Testis (tissue), 3 donors: ENCODE data around the gene EXOC3L4. TPM values are rescaled to one million over a fixed set of nuclear protein-coding genes. Genes with fewer than 3 reads are reported as not detected.

Experiments used
- DNase-seq: peaks from one replicate; pipeline ENCODE4 v3.0.0-alpha.2; 2019
- H3K27ac ChIP-seq, 2 donors: fragments of 200-600 bp; sonication (generic); one replicate each; pipeline ENCODE4 v1.5.1; 2019
- H3K27me3 ChIP-seq: fragments of 200-600 bp; sonication (generic); one replicate; pipeline ENCODE4 v1.5.1; 2019
- H3K36me3 ChIP-seq: fragments of 200-600 bp; sonication (generic); one replicate; pipeline ENCODE4 v1.5.1; 2017; ENCODE audit warnings: low read depth; ENCODE audit errors: missing control alignments
- H3K4me1 ChIP-seq: fragments of 200-600 bp; sonication (generic); one replicate; pipeline ENCODE4 v1.5.1; 2019
- H3K4me3 ChIP-seq, 2 donors: fragments of 200-600 bp; sonication (generic); one replicate each; pipeline ENCODE4 v1.5.1; 2017 to 2019
- H3K9me3 ChIP-seq: fragments of 200-600 bp; sonication (generic); one replicate; pipeline ENCODE4 v1.5.1; 2017
- POLR2A ChIP-seq: fragments of 450-650 bp; IDR thresholded peaks from one replicate; pipeline ENCODE4 v1.6.1; 2017; ENCODE audit warnings: antibody characterized with exemption, mild to moderate bottlenecking, moderate library complexity
- WGBS, 2 donors: methylation state at CpG; one replicate each; pipeline ENCODE4 v1.1.5; 2018; 5-methylcytosine and 5-hydroxymethylcytosine counted together
- intact Hi-C: fragments of 100-400 bp; cut with DNase I; formaldehyde crosslinking; loops from one replicate; pipeline ENCODE4 v1.15.1; 2023; ENCODE audit warnings: low total_unique reads
- polyA plus RNA-seq: library from polyadenylated mRNA; stranded (reverse); fragments of 350-450 nt; fragmentation: Illumina TruSeq; extraction: RNeasy Lipid Tissue Mini Kit (QIAGEN cat#74804); gene quantifications from one replicate; pipeline ENCODE4 v1.2.3, GENCODE V29; 2014; ENCODE audit warnings: low read depth, low replicate concordance; ENCODE audit not compliant: insufficient read depth
- total RNA-seq, 2 donors: library from RNA; depleted of rRNA; stranded (reverse); fragments of >200 nt; gene quantifications; one replicate each; pipeline ENCODE4 v1.2.3, GENCODE V29; 2016
- TF ChIP-seq, protein P1 (sequence below), 3 experiments: fragments of 450-650 bp in 2 of 3; fragments of 200-600 bp in 1 of 3; sonication (generic) in 1 of 3; IDR thresholded peaks; one replicate each; pipeline ENCODE4 v1.5.1; 2016 to 2019; ENCODE audit warnings: antibody characterized with exemption in 3 of 3, mild to moderate bottlenecking in 2 of 3, moderate library complexity in 1 of 3

EXOC3L4 gene
- total and polyA plus RNA-seq, 3 donors from 2014 or later = 1.0 to 2.4 (median 2.4) TPM

DNA sequence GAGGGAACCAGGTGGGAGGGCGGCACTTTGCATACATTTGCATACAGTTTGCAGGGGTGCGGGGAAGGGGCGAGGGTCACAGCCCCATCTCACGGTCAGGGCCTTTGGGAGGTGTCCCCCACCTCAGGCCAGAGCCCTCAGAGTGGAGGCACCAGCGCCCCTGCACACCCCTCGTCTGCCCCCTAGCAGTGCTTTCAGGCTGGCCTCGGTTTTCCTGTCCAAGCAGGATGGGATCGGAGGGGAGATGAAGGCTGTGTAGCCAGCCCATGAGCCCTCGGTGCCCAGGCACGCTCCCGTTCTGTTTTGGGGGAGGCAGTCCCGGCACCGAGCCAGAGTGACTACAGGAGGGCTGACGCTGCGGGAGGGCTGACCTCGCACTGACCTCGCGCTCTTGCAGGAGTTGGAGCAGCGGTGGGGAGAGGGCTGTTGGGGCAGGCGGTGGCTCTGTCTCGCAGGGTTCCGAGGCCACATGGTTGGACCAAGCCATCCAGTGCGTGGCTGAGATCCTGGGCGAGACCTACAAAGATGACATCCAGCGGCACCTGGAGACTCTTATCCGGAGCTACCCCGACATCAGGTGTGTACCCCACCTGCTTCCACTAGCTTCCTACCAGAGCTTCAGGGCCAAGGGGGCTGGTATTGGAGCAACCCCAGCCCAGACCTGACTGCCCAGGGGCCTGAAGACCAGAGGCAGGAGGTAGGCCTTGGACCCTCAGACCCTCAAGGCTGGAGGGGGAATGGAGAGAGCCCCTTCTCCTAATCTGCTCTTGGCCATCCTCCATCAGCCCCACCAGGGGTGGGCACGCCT, 13.6 kb downstream of the EXOC3L4 start:
- Histone ChIP-seq H3K4me3 (no peak overlapping the region), H3K27ac (no peak overlapping the region), H3K27me3 (no peaks in the 10 kb centered on the region), H3K9me3 (no peaks in the 10 kb centered on the region), H3K36me3 (no peaks in the 10 kb centered on the region), H3K4me1 (peaks cover 27% of the 10 kb centered on the region)
- TF ChIP-seq POLR2A = no peak
- TF ChIP-seq, protein P1, sequence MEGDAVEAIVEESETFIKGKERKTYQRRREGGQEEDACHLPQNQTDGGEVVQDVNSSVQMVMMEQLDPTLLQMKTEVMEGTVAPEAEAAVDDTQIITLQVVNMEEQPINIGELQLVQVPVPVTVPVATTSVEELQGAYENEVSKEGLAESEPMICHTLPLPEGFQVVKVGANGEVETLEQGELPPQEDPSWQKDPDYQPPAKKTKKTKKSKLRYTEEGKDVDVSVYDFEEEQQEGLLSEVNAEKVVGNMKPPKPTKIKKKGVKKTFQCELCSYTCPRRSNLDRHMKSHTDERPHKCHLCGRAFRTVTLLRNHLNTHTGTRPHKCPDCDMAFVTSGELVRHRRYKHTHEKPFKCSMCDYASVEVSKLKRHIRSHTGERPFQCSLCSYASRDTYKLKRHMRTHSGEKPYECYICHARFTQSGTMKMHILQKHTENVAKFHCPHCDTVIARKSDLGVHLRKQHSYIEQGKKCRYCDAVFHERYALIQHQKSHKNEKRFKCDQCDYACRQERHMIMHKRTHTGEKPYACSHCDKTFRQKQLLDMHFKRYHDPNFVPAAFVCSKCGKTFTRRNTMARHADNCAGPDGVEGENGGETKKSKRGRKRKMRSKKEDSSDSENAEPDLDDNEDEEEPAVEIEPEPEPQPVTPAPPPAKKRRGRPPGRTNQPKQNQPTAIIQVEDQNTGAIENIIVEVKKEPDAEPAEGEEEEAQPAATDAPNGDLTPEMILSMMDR (IDR thresholded peaks at IDR 0.05) = no peak
- DNase-seq = no peak
- 83 to 92% methylated on average over 15 to 28 of the region's 28 CpGs for WGBS, 2 donors
- intact Hi-C loops = loop anchor here (10.0 kb wide), 2 partner anchors 77 to 187 kb away; no protein-coding TSS in a partner anchor

GRCh38 chr14:103108749-103109207, 14.3 kb downstream of the EXOC3L4 start:
- peaks cover 26% of the 10 kb centered on the region for H3K4me1 ChIP-seq

GRCh38 chr14:103109535-103110441, 15.3 kb downstream of the EXOC3L4 start:
- DNase-seq = no peak
- Histone ChIP-seq H3K9me3 (no peaks in the 10 kb centered on the region), H3K27ac (no peak overlapping the region), H3K4me3 (no peak overlapping the region), H3K27me3 (no peaks in the 10 kb centered on the region), H3K4me1 (peaks cover 18% of the 10 kb centered on the region), H3K36me3 (no peaks in the 10 kb centered on the region)
- intact Hi-C loops = loop anchor here (10.0 kb wide), 2 partner anchors 75 to 185 kb away; no protein-coding TSS in a partner anchor
- TF ChIP-seq, protein P1 (IDR thresholded peaks at IDR 0.05) = no peak
- TF ChIP-seq POLR2A = no peak
- WGBS, 2 donors = 63 to 71% methylated on average over 2 to 32 of the region's 32 CpGs

More at GRCh38 chr14:103108749-103109207, 14.3 kb downstream of the EXOC3L4 start:
- Histone ChIP-seq H3K9me3 (no peaks in the 10 kb centered on the region), H3K36me3 (no peaks in the 10 kb centered on the region), H3K27me3 (no peaks in the 10 kb centered on the region), H3K27ac (no peak overlapping the region), H3K4me3 (no peak overlapping the region)
- 60 to 65% methylated on average over 5 to 8 of the region's 9 CpGs for WGBS, 2 donors
- intact Hi-C loops = loop anchor here (10.0 kb wide), 2 partner anchors 76 to 186 kb away; no protein-coding TSS in a partner anchor
- no peak for DNase-seq
- TF ChIP-seq POLR2A = no peak
- TF ChIP-seq, protein P1 (IDR thresholded peaks at IDR 0.05) = no peak

GRCh38 chr14:103110681-103111231, 16.2 kb downstream of the EXOC3L4 start:
- DNase-seq = no peak
- WGBS, 2 donors = 59 to 60% methylated on average over 9 to 14 of the region's 14 CpGs
- no peak overlapping the region for H3K4me3 ChIP-seq
- TF ChIP-seq, protein P1 (IDR thresholded peaks at IDR 0.05) = no peak
- no peak for TF ChIP-seq POLR2A
- H3K36me3 ChIP-seq = no peaks in the 10 kb centered on the region
- intact Hi-C loops = no loop called here
- peaks cover 21% of the 10 kb centered on the region for H3K4me1 ChIP-seq
- H3K27me3 ChIP-seq = no peaks in the 10 kb centered on the region
- H3K9me3 ChIP-seq = no peaks in the 10 kb centered on the region
- H3K27ac ChIP-seq = no peak overlapping the region
